Measurements from ENCODE around the gene KRTAP2-4.
"Not testable (repeated sequence)": the region's sequence is repeated elsewhere in the genome, so short reads cannot be mapped to it uniquely, and the experiment has no call there.

KRTAP2-4 gene

DNA sequence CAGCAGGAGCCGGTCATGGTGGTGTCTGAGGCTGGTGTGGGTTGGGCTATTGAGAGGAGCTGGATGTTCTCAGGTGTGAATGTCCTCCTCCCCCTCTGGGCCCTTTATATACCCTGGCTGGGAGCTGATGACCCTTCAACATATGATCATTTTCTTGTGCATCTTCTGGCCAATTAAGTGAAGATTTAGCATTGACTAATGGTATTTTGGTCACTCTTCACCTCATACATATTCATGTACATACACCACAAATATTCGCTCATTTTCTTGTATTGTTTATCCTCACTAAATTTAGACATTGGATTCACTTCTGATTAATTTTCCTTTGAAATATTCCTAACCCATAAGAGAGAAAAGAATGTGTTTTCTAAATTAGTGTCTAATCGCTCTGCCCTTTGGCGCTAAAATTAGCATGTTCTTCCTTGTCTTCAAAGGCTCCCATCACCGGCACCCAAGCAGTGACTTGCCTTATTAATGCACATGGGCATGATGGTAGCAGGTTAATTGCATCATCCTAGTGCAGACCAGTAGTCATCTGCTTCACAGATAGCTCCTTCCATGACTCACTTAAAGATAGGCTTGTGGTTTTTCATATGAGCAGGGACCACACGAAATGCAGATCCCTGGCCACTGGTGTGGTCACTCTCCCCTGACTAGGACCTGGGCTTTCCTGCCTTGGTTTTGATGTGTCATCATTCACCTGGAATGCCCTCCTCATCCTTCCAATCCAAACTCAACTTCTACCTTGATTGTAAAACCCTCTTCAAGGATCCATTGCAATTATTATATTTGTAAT lies at the start of gene KRTAP2-4:
Gene KRTAP2-4 (minus strand): TSS at position 51 of the 796 bp plus-strand sequence. CDS start 34 bp downstream, at position 17.
- DNase-seq, result no peak

- DNase-seq, result no peak
Observed at GRCh38 chr17:41111151-41111885, 45.6 kb upstream of the KRTAP2-4 start.

DNA sequence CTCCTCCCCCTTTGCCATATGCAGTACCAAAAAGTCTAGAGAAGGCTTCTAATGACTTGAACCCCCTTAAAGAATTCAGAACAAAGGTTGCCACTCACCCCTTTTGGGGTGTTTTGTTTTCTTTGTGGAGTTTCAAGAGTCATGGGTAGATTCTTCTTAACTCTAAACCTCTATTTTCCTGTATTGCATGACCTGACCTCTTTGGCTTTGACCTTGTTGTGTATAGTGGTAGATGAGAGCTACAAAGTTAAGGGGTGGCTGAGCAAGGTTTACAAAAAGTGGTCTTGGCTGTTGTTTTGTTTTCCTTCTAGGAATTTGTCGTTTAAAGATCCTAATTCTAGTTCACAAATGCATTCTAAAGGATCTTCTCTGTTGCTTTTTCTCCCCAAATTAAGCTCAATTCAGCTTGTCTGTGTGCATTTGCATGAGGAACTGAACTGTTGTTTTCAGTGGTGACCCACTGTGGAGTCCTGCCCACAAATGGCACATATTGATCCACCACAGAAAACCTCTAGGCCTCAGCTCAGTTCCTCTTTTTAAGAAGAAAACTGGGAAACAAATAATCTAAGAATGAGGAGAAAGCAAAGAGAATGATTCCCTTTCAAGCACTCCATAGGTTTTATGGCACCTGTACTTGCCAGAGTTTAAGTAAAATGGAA lies 43.2 kb upstream of the KRTAP2-4 start:
- not testable (repeated sequence) for DNase-seq

DNA sequence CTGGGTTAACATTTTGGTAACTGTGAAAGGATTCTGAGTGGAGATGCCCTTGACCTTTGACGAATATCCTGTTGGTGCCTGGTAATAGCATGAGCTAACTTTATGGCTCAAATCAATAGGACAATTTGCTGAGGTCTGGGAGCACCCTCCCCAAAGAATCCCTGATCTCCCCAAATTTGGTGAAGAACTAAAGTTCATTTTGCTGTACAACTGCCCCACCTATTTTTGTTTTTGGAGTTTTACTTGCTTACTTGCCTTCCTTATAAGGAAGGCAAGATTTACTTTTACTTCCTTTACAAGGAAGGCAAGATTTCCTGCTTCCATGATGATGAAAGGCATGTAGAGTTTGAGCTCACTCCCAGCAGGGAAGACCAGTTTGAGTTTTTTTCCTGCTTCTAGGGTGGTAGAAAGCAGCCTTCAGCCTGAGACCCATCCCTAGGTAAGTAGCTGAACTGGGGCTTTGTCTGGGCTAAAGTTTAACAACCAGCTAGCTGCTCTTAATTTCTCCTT lies 42.3 kb upstream of the KRTAP2-4 start:
- DNase-seq, result no peak

DNA sequence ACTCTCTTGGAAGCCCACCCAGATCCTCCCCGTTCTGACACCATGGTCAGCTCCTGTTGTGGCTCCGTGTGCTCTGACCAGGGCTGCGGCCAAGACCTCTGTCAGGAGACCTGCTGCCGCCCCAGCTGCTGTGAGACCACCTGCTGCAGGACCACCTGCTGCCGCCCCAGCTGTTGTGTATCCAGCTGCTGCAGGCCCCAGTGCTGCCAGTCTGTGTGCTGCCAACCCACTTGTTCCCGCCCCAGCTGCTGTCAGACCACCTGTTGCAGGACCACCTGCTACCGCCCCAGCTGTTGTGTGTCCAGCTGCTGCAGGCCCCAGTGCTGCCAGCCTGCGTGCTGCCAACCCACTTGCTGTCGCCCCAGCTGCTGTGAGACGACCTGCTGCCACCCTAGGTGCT lies 39.7 kb upstream of the KRTAP2-4 start, which contains the start of gene KRTAP4-9:
Gene KRTAP4-9 (plus strand): TSS at position 43 of the 400 bp plus-strand sequence. CDS start 0 bp downstream, at position 43.
- DNase-seq, result not testable (repeated sequence)

DNA sequence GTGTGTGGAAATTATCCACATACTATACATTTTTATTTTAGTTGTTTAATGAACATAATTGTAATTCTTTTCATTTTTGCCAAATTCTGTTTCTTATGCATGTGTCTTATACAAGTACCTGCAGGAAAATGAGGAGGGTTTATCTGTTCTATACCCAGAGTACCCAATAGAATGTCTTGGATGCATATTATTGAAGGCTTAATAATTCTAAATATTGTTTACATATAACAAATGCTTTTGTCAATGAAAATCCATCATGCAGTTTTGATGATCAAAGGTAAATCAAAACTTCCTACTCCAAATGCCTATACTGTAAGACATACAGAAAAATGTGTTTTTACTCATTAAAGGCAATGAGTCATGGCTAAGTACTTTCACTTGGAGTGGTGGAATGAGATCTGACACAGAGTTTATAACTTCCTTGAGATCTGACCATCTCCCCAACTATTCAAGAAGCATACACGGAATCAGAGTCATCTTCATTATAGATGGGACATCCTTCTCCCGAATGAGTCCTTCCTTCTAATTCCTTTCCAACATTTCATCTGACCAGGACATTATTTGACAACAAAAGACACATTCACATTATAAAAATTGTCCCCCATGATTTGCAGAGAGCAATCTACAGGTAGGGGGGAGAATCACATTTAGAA lies 38.8 kb upstream of the KRTAP2-4 start:
- not testable (repeated sequence) for DNase-seq

GRCh38 chr17:41103896-41104295 lies 38.2 kb upstream of the KRTAP2-4 start:
- DNase-seq, result no peak

DNA sequence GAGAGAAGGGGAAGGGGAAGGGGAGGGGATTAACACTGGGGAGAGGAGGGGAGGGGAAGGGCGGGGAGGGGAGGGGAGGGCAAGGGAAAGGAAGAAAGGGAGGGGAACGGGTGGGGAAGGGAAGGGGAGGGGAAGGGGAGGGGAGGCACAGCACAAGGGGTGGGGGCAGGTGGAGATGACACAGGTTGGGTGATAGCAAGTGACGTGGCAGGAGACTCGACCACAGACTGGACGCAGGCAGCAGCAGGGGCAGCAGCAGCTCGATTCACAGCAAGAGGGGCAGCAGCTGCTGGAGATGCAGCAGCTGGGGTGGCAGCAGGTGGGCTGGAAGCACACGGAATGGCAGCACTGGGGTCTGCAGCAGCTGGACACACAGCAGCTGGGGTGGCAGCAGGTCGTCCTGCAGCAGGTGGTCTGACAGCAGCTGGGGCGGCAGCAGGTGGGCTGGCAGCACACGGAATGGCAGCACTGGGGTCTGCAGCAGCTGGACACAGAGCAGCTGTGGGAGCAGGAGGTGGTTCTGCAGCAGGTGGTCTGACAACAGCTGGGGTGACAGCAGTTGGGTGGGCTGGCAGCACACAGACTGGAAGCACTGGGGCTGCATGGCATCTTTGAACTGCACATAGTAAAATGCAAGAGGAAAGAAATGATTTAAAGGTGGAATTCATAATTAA lies 36.0 kb upstream of the KRTAP2-4 start, which contains the start of gene KRTAP4-16:
Gene KRTAP4-16 (minus strand): TSS at position 624 of the 674 bp plus-strand sequence. CDS start 0 bp downstream, at position 624.
- no peak for DNase-seq

DNA sequence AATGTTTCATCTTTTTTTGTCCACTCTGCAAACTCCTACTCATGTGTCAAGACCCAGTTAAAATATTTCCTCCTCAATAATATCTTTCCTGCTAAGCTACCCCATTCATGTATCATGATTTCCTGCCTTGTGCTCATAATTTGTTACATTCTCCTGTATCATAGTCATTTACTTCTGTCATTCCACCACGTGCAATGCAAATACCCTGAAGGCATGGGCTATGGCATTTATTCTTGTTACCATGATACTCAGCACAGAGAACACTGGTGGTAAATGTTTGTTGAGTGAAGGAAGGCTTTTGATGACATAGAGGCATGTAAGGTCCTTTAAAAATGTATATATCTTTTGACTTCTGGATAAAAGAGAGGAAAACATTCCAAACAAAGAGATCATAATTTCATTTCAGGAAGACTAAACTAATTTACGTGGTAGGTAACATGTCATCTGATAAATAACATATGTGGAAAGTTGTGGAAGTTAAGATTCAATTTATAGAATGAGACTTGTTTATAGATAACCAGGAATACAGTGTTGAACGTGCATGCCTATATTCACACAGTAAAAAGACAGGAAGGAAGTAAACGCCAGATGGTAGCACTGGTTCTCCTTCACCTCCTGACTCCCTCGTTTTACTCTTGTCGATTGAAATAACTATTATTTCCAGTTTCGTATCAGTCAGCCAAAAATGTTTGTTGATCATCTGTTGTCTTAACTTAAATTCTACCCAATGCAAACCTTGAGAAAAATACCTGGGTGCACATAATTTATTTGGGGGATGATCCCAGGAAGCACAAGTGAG lies 34.2 kb upstream of the KRTAP2-4 start:
- not testable (repeated sequence) for DNase-seq

DNA sequence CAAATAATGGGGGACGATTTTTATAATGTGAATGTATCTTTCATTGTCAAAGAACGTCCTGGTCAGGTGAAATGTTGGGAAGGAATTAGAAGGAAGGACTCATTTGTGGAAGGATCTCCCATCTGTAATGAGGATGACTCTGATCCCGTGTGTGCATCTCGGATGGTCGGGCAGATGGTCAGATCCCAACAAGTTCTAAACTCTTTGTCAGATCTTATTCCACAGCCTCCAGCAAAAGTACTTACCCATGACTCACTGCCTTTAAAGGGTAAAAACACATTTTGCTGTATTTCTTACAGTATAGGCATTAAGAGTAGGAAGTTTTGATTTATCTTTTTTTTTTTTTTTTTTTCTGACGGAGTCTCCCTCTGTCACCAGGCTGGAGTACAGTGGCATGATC lies 32.8 kb upstream of the KRTAP2-4 start:
- DNase-seq, result no peak

- DNase-seq, result no peak
Observed at GRCh38 chr17:41098042-41098441, 32.4 kb upstream of the KRTAP2-4 start, which contains the start of gene KRTAP4-8. KRTAP4-8 (minus strand) TSS chr17:41098142; CDS start chr17:41098084, 58 bp downstream.

DNA sequence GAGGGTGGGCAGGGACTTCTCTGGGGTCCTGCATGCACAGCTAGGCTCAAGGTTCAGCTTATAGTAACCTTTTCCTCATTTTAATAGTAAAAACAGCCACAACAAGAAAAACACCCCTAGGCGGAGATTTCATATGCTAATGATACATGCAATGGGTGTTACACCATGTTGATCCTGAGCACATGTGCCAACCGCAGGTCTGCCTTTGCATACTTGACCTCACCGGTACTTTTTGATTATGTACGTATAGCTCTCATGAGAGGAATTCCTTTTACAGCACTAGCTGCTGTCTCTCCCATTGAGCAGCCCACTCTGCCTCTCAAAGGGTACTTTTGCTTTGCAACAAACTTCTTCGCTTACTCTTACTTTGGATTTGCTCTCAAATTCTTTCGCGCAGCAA lies 30.4 kb upstream of the KRTAP2-4 start:
- DNase-seq, result no peak

DNA sequence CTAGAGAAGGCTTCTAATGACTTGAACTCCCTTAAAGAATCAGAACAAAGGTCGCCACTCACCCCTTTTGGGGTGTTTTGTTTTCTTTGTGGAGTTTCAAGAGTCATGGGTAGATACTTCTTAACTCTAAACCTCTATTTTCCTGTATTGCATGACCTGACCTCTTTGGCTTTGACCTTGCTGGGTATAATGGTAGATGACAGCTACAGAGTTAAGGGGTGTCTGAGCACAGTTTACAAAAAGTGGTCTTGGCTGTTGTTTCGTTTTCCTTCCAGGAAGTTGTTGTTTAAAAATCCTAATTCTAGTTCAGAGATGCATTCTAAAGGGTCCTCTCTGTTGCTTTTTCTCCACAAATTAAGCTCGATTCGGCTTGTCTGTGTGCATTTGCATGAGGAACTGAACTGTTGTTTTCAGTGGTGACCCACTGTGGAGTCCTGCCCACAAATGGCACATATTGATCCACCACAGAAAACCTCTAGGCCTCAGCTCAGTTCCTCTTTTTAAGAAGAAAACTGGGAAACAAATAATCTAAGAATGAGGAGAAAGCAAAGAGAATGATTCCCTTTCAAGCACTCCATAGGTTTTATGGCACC lies 23.2 kb upstream of the KRTAP2-4 start:
- not testable (repeated sequence) for DNase-seq

DNA sequence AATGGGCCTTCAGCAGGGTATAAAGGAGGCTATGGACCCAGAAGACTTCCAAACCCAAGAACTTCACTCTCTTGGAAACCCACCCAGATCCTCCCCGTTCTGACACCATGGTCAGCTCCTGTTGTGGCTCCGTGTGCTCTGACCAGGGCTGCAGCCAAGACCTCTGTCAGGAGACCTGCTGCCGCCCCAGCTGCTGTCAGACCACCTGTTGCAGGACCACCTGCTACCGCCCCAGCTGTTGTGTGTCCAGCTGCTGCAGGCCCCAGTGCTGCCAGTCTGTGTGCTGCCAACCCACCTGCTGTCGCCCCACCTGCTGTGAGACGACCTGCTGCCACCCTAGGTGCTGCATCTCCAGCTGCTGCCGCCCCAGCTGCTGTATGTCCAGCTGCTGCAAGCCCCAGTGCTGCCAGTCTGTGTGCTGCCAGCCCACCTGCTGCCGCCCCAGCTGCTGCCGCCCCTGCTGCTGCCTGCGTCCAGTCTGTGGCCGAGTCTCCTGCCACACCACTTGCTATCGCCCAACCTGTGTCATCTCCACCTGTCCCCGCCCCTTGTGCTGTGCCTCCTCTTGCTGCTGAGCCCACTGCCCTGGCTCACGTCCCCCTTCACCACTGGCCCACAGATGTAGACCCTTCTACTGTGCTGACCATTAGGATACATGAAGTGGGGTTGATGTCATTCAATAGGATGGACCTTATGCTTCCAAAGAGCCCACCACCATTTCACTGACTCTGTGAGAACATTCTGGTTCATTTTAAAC lies 18.6 kb upstream of the KRTAP2-4 start, which contains the start of gene KRTAP4-7:
Gene KRTAP4-7 (plus strand): TSS at position 51 of the 757 bp plus-strand sequence. CDS start 57 bp downstream, at position 108.
- not testable (repeated sequence) for DNase-seq

- DNase-seq, result not testable (repeated sequence)
Observed at GRCh38 chr17:41083427-41083826, 17.7 kb upstream of the KRTAP2-4 start.

- DNase-seq, result no peak
Observed at GRCh38 chr17:41082626-41083025, 16.9 kb upstream of the KRTAP2-4 start.

- DNase-seq, result no peak
Observed at GRCh38 chr17:41076788-41077187, 11.1 kb upstream of the KRTAP2-4 start.

DNA sequence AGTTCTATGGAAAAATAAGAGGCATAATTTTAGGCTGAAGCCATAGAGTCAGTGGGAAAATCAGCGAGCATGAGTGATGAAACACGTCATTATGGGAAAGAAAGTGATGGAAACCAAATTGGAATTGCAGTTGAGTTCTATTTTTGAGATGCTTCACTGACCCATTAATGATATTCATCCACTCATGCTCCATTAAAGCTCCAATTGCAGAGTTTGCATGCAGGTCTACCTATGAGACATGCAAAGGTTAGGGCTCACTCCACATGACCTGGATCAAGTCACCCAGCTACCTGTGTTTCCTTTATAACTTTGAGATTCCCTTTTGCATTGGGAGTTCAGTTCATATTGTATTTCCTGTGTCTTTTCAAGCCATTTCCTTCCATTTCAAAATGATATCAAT lies 8.0 kb upstream of the KRTAP2-4 start:
- DNase-seq, result no peak

- DNase-seq, result no peak
Observed at GRCh38 chr17:41071606-41072360, 6.1 kb upstream of the KRTAP2-4 start.

Measured in NCI-H510A treated with DMSO at 0.1 percent for 48 hours (cell line).